HTERT RPE-1 (cell line): Measurements from ENCODE around the gene NUP62.
"Not testable (repeated sequence)": the region's sequence is repeated elsewhere in the genome, so short reads cannot be mapped to it uniquely, and the experiment has no call there.

Experiments used
- in situ Hi-C: fragments of 300-500 bp; cut with MboI; formaldehyde crosslinking; loops from 4 replicates; pipeline ENCODE4 v1.14.3; 2020; ENCODE audit warnings: low sequenced_read_pairs

Gene NUP62

DNA sequence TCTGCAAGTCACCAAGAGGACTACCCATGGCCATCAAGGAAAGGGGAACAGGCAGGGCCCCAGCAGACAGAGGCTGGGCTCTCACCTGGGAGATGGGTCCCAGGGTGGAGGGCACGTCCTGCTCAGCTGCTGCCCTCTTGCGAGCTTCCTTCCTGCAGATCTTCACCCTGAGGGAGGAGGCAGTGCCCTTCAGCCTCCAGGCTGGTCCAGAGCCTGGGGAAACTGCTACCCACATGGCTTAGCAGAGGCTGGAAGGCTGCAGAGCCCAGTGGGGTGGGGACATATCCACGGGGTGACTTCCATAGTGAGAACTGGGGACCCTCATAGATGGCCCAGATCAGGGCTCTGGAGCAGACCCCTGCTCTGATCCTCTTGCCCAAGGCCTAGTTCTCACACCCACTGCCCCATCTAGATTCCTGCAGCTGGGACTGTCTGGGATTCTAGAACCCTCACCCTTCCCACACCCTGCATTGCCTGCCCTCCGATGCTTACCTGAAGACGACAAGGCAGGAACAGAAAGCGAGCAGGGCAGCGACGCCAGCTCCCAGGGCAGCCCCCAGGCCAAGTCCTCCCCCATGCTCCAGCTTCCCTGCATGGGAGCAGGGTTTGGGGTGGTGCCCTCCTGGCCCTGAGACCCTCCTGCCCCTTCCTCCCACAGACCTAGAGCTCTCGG, 22.6 kb upstream of the NUP62 start:
- in situ Hi-C loops, result no loop called here

DNA sequence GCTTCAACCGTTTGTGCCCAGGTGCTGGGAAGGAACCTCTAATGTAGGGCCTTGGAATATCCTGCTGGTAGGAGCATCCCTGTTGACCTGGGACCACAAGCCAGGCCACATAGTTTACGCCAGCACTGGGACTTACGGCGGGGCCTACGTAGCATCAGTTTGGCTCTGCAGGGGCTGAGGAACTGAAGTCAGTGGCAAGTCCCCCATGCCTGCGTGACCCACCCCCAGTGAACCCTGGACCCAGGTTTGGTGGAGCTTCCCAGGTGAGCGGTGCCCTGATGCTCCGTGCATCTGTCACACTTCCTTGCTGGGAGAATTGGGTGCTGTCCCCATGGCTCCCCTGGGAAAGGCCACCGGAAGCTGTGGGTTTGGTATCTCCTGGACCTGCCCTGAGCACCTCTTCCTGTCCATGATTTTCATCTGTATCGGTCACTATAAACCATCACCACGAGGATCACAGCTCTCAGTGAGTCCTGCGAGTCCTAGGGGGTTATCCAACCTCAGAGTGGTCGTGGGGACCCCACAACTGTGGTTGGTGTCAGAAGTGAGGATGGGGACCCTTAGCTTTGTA, 21.7 kb upstream of the NUP62 start:
- in situ Hi-C loops, result no loop called here

GRCh38 chr19:49950590-49950948, 21.3 kb upstream of the NUP62 start:
- in situ Hi-C loops, result no loop called here

GRCh38 chr19:49949742-49950589, 20.7 kb upstream of the NUP62 start:
- in situ Hi-C loops, result no loop called here

DNA sequence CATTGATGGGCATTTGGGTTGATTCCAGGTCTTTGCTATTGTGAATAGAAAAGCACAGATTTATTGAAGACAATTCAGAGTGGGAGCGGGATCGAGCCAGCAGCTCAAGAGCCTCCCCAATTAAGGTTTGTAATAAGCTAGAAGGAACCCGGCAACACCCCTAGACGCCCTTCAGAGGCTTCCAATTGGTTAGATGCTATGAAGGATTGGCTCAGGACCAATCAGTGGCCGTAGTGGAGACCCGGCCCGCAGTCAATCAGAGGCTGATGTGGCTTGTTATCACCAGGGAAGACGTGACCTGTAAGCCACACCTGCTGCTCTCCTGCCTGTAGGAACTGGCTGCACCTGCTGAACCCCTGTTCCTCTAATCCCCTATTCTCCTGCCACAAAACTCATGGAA, 17.1 kb upstream of the NUP62 start:
- in situ Hi-C loops, result no loop called here

GRCh38 chr19:49944567-49944966, 15.3 kb upstream of the NUP62 start:
- in situ Hi-C loops, result not testable (repeated sequence)

GRCh38 chr19:49940482-49940791, 11.1 kb upstream of the NUP62 start:
- in situ Hi-C loops, result no loop called here

- in situ Hi-C loops, result no loop called here
These were observed 10.6 kb upstream of the NUP62 start for GRCh38 chr19:49939721-49940481.

DNA sequence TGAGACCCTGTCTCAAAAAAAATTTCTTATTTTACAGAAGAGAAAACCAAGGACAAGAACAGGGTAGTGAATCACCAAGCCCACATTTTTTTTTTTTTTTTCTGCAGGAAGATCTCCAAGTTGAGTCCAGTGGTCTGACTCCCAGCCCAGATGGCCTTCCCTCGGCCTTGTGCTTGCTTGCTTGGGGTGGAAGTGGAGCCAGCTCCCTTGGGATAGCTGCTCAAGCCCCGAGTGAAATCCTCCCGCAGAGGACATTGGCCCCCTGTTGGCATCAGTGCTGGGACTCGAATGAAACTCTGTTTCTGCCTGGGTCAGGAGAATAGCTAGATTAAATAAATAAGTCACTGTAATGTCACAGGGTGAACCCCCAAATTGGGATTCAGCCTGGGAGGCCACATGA, 9.4 kb upstream of the NUP62 start:
- in situ Hi-C loops, result no loop called here

DNA sequence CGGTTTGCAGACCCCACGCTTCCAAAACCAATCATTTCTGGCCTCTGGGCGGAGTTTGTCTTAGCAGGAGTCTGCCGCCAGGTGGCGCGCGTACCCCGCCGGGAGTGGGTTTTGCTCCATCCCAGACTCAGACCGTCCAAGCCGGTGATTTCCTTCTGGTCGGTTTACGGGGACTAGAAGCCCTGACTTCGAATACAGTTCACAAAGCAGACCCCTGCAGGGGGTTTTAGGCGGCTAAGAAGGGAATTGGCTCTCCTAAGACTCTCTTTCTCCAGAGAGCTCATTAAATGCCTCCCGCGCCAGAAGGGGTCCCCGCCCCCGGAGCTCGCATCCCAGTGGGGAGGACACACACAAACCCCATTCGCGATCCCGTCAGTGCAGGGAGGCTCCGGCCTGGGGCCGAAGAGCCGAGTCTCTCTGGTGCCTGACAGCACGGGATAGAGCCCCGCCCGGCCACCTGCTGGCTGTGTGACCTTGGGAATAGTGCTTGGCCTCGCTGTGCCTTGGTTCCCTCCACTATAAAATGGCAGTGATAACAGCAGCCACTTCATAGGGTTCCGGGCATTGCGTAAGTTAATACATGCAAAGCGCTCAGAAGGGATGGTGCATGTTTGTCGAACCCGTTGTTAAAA, 8.6 kb upstream of the NUP62 start:
- in situ Hi-C loops, result no loop called here

- in situ Hi-C loops, result no loop called here
These were observed 7.2 kb upstream of the NUP62 start for GRCh38 chr19:49936549-49936948.

GRCh38 chr19:49933643-49934042, 4.3 kb upstream of the NUP62 start:
- in situ Hi-C loops, result no loop called here

- in situ Hi-C loops, result no loop called here
These were observed 3.4 kb upstream of the NUP62 start for GRCh38 chr19:49932731-49933131.

DNA sequence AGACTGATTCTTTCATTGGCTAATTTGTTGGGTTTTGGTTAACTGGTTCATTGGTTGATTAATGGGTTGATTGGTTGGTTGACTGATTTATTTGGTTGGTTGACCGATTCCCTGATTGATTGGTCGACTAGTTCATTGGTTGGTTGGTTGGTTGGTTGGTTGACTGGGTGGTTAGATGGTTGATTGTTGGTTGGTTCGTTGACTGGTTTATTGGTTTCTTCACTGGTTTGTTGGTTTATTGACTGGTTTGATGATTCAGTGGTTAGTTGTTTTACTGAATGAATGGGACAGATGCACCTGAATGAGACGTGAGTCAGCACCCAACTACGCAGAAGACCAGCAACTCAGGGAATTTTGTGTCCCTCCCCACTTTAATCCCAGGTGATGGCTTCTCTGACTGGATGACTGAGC, 2.7 kb upstream of the NUP62 start:
- in situ Hi-C loops, result no loop called here

GRCh38 chr19:49931293-49932040, 2.2 kb upstream of the NUP62 start:
- in situ Hi-C loops, result no loop called here

GRCh38 chr19:49930483-49931011, 1.2 kb upstream of the NUP62 start:
- in situ Hi-C loops, result no loop called here

GRCh38 chr19:49929611-49930482, 543 bp upstream of the NUP62 start:
- in situ Hi-C loops, result no loop called here

GRCh38 chr19:49927526-49928264, 1.6 kb downstream of the NUP62 start:
- in situ Hi-C loops, result no loop called here

DNA sequence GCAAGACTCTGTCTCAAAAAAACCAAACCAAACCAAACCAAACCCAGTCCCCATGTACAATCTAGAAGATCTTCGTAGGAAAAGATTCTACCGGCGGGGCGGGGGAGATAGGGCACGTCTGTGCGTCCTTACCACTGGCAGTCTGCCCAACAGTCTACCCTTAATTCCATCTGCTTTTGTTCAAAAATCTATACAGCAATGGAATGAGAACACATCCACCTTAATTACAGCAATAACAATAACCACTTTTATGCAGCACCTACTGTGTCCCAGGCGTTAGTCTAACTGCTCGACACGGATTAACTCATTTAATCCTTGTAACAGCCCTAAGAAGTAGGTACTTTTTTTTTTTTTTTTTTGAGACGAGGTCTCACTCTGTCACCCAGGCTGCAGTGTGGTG, 2.8 kb downstream of the NUP62 start:
- in situ Hi-C loops, result no loop called here
